ENCODE measurements around the gene OR2T11.
"Not testable (repeated sequence)": the region's sequence is repeated elsewhere in the genome, so short reads cannot be mapped to it uniquely, and the experiment has no call there.

Gene OR2T11

DNA sequence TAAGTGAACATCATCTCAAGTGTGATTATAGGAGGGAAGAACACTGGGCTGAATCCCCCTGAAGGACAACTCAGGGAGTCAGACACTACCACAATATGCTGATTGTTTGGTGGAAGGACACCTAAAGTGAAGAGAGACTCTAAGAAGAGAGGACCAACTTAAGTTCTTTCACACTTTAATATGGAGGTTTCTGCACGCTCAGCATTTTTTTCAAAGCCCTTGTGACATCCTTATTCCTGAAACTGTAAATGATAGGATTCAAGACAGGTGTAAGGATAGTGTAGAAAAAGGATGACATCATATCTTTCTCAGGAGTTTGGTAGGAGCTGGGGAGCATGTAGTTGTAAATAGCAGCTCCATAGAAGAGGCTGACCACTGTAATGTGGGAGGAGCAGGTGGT is 42.2 kb downstream of the OR2T11 start:
- no peak overlapping the region for H3K4me3 ChIP-seq (ENCODE audit: severe bottlenecking)
- no peak for DNase-seq (ENCODE audit: low spot score)
- H3K4me1 ChIP-seq (ENCODE audit: insufficient read depth, poor library complexity, severe bottlenecking), result no peaks in the 10 kb centered on the region
- TF ChIP-seq, protein P1, sequence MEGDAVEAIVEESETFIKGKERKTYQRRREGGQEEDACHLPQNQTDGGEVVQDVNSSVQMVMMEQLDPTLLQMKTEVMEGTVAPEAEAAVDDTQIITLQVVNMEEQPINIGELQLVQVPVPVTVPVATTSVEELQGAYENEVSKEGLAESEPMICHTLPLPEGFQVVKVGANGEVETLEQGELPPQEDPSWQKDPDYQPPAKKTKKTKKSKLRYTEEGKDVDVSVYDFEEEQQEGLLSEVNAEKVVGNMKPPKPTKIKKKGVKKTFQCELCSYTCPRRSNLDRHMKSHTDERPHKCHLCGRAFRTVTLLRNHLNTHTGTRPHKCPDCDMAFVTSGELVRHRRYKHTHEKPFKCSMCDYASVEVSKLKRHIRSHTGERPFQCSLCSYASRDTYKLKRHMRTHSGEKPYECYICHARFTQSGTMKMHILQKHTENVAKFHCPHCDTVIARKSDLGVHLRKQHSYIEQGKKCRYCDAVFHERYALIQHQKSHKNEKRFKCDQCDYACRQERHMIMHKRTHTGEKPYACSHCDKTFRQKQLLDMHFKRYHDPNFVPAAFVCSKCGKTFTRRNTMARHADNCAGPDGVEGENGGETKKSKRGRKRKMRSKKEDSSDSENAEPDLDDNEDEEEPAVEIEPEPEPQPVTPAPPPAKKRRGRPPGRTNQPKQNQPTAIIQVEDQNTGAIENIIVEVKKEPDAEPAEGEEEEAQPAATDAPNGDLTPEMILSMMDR (IDR thresholded peaks at IDR 0.05; ENCODE audit: poor library complexity, severe bottlenecking), result no peak
- H3K27ac ChIP-seq (ENCODE audit: poor library complexity, severe bottlenecking), result no peak overlapping the region
- H3K27me3 ChIP-seq (ENCODE audit: insufficient read depth, poor library complexity, severe bottlenecking), result no peaks in the 10 kb centered on the region
- ATAC-seq (ENCODE audit: low read depth), result no peak
- no peaks in the 10 kb centered on the region for H3K9me3 ChIP-seq (ENCODE audit: severe bottlenecking)
- H3K36me3 ChIP-seq (ENCODE audit: low read depth), result no peaks in the 10 kb centered on the region

DNA sequence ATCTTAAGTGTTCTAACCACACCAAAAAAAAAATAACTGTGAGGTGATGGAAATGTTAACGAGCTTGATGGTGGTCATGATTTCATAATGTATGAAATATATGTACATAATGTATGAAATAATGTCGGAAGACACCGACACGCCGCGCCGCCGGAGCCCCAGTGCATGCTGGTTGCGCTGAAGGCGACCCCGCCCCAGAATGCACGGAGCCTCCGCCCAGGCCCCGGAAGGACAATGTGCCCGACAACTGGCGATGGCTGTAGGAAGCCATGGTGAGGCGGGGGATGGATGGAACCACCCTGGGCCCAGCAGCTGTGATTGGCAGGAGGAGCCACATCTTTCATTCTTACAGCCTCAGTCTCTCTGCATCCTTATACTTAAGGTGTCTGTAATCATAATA is 44.8 kb downstream of the OR2T11 start:
- DNase-seq (ENCODE audit: low spot score) (no peak), ATAC-seq (ENCODE audit: low read depth) (no peak)
- Histone ChIP-seq H3K27me3 (ENCODE audit: insufficient read depth, poor library complexity, severe bottlenecking) (no peaks in the 10 kb centered on the region), H3K4me3 (ENCODE audit: severe bottlenecking) (no peak overlapping the region), H3K36me3 (ENCODE audit: low read depth) (no peaks in the 10 kb centered on the region), H3K4me1 (ENCODE audit: insufficient read depth, poor library complexity, severe bottlenecking) (no peaks in the 10 kb centered on the region), H3K27ac (ENCODE audit: poor library complexity, severe bottlenecking) (no peak overlapping the region), H3K9me3 (ENCODE audit: severe bottlenecking) (no peaks in the 10 kb centered on the region)
- TF ChIP-seq, protein P1 (IDR thresholded peaks at IDR 0.05; ENCODE audit: poor library complexity, severe bottlenecking), result no peak

DNA sequence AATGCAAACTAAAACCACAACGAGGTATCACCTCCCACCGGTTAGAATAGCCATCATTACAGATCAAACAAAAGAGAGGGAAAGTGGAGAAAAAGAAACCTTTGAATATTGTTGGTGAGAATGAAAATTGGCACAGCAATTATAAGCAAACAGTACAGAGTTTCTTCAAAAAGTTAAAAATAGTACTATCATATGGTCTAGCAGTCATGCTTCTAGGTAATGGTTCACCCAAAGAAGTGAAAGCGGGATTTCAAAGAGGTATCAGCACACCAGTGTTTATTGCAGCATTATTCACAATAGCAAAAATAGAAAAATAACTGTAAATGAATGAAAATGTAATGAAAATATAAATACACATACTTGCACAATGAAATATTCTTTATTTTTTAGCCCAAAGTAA is 45.6 kb downstream of the OR2T11 start:
- DNase-seq (ENCODE audit: low spot score) (no peak), ATAC-seq (ENCODE audit: low read depth) (no peak)
- Histone ChIP-seq H3K9me3 (ENCODE audit: severe bottlenecking) (no peaks in the 10 kb centered on the region), H3K4me1 (ENCODE audit: insufficient read depth, poor library complexity, severe bottlenecking) (no peaks in the 10 kb centered on the region), H3K27ac (ENCODE audit: poor library complexity, severe bottlenecking) (no peak overlapping the region), H3K36me3 (ENCODE audit: low read depth) (no peaks in the 10 kb centered on the region), H3K4me3 (ENCODE audit: severe bottlenecking) (no peak overlapping the region), H3K27me3 (ENCODE audit: insufficient read depth, poor library complexity, severe bottlenecking) (no peaks in the 10 kb centered on the region)
- TF ChIP-seq, protein P1 (IDR thresholded peaks at IDR 0.05; ENCODE audit: poor library complexity, severe bottlenecking), result no peak

DNA sequence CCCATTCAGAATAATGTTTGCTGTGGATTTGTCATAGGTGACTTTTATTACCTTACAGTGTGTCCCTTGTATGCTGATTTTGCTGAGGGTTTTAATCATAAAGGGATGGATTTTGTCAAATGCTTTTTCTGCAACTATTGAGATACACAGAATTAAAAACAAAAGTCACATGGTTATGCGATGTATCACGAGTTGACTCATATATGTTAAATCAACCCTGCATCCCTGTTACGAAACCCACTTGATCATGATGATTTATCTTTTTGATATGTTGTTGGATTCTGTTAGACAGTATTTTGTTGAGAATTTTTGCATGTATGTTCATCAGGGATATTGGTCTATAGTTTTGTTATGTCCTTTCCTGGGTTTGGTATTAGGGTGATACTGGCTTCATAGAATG is 49.6 kb downstream of the OR2T11 start:
- H3K4me1 ChIP-seq (ENCODE audit: insufficient read depth, poor library complexity, severe bottlenecking), result no peaks in the 10 kb centered on the region
- H3K27ac ChIP-seq (ENCODE audit: poor library complexity, severe bottlenecking), result no peak overlapping the region
- TF ChIP-seq, protein P1 (IDR thresholded peaks at IDR 0.05; ENCODE audit: poor library complexity, severe bottlenecking), result no peak
- H3K4me3 ChIP-seq (ENCODE audit: severe bottlenecking), result no peak overlapping the region
- no peaks in the 10 kb centered on the region for H3K9me3 ChIP-seq (ENCODE audit: severe bottlenecking)
- DNase-seq (ENCODE audit: low spot score) (no peak), ATAC-seq (ENCODE audit: low read depth) (no peak)
- H3K27me3 ChIP-seq (ENCODE audit: insufficient read depth, poor library complexity, severe bottlenecking), result no peaks in the 10 kb centered on the region
- H3K36me3 ChIP-seq (ENCODE audit: low read depth), result no peaks in the 10 kb centered on the region

DNA sequence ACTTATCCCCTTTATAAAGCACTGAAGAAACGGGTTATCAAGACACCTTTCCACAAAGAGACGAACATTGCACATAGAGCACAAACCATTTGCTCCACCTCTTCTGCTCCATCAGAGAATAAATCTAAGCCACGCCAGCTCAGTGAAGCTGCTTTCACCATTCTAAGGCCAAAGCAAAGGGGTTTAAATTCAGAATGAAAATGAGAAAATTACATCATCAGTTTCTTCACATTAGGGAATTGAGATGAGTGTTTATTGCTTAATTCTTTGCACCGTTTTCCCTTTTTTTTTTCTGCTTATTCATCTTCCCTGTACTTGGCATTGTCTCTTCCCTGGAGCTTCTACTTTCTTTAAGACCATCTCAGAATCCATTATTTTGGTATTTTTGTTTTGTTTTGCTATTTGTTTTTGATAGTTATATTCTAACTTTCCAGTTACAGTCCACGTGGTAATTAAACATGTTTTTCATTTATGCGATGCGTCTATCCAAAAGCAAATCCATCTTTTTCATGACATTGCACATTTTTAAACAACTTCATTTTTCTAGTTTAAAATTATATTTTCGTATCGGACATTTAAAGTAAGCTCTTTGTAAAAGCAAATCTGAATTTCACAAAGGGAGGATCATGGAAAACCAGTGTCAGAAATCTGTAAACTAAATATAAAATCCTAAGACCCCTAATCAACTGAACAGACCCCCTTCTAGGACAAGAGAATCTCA is 58.5 kb downstream of the OR2T11 start:
- Histone ChIP-seq H3K36me3 (ENCODE audit: low read depth) (no peaks in the 10 kb centered on the region), H3K27ac (ENCODE audit: poor library complexity, severe bottlenecking) (no peak overlapping the region), H3K27me3 (ENCODE audit: insufficient read depth, poor library complexity, severe bottlenecking) (no peaks in the 10 kb centered on the region), H3K4me3 (ENCODE audit: severe bottlenecking) (no peak overlapping the region), H3K4me1 (ENCODE audit: insufficient read depth, poor library complexity, severe bottlenecking) (no peaks in the 10 kb centered on the region), H3K9me3 (ENCODE audit: severe bottlenecking) (no peaks in the 10 kb centered on the region)
- ATAC-seq (ENCODE audit: low read depth), result no peak
- no peak for DNase-seq (ENCODE audit: low spot score)
- TF ChIP-seq, protein P1 (IDR thresholded peaks at IDR 0.05; ENCODE audit: poor library complexity, severe bottlenecking), result no peak

DNA sequence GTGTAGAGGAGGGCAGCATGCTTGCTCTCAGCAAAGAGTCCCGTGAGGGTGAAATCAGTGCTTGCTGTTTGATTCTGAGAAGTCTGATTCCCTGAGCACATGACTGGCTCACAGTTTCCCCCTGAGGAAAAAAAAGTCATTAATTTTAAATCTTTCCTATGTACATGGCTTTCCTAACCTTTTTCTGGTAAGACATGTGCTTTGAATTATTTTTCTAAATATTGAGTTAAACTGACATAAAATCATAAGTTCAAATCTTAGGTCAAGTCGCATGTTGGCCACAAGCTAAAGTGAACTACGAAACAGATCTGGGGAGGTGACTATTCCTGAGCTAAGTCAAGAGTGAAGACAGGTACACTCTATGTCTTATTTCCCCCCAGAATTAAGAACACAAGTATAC is 60.2 kb downstream of the OR2T11 start, which contains the start of gene OR2T34:
OR2T34 (minus strand) TSS at position 101 of the 400 bp plus-strand sequence; CDS start at position 101, 0 bp downstream.
- H3K9me3 ChIP-seq (ENCODE audit: severe bottlenecking); H3K4me1 ChIP-seq (ENCODE audit: insufficient read depth, poor library complexity, severe bottlenecking); H3K4me3 ChIP-seq (ENCODE audit: severe bottlenecking); ATAC-seq (ENCODE audit: low read depth); H3K36me3 ChIP-seq (ENCODE audit: low read depth); H3K27ac ChIP-seq (ENCODE audit: poor library complexity, severe bottlenecking); DNase-seq (ENCODE audit: low spot score); H3K27me3 ChIP-seq (ENCODE audit: insufficient read depth, poor library complexity, severe bottlenecking): not testable (repeated sequence)

DNA sequence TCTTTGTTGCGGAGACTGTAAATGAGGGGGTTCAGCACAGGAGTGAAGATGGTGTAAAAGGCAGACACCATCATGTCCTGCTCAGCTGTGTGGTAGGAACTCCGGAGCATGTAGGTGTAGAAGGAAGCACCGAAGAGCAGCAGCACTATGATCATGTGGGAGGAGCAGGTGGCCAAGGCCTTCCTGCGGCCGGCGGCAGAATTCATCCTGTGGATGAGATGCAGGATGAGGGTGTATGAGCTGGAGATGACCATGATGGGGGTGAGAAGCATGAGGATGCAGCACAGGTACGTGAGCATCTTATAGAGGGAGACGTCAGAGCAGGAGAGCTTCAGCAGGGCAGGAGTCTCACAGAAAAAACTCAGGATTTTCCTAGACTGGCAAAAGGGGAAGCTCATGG is 61.0 kb downstream of the OR2T11 start:
- not testable (repeated sequence) for DNase-seq (ENCODE audit: low spot score); H3K27ac ChIP-seq (ENCODE audit: poor library complexity, severe bottlenecking); H3K9me3 ChIP-seq (ENCODE audit: severe bottlenecking); ATAC-seq (ENCODE audit: low read depth); H3K4me1 ChIP-seq (ENCODE audit: insufficient read depth, poor library complexity, severe bottlenecking); H3K27me3 ChIP-seq (ENCODE audit: insufficient read depth, poor library complexity, severe bottlenecking); H3K36me3 ChIP-seq (ENCODE audit: low read depth); H3K4me3 ChIP-seq (ENCODE audit: severe bottlenecking)

Data from RWPE2 (cell line).